Measurements from ENCODE around the gene EDAR.

- TF ChIP-seq, protein P1, sequence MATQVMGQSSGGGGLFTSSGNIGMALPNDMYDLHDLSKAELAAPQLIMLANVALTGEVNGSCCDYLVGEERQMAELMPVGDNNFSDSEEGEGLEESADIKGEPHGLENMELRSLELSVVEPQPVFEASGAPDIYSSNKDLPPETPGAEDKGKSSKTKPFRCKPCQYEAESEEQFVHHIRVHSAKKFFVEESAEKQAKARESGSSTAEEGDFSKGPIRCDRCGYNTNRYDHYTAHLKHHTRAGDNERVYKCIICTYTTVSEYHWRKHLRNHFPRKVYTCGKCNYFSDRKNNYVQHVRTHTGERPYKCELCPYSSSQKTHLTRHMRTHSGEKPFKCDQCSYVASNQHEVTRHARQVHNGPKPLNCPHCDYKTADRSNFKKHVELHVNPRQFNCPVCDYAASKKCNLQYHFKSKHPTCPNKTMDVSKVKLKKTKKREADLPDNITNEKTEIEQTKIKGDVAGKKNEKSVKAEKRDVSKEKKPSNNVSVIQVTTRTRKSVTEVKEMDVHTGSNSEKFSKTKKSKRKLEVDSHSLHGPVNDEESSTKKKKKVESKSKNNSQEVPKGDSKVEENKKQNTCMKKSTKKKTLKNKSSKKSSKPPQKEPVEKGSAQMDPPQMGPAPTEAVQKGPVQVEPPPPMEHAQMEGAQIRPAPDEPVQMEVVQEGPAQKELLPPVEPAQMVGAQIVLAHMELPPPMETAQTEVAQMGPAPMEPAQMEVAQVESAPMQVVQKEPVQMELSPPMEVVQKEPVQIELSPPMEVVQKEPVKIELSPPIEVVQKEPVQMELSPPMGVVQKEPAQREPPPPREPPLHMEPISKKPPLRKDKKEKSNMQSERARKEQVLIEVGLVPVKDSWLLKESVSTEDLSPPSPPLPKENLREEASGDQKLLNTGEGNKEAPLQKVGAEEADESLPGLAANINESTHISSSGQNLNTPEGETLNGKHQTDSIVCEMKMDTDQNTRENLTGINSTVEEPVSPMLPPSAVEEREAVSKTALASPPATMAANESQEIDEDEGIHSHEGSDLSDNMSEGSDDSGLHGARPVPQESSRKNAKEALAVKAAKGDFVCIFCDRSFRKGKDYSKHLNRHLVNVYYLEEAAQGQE (IDR thresholded peaks at IDR 0.05; ENCODE audit: insufficient read depth in 1 of 2, low read depth in 2 of 2, low read length in 2 of 2), result no peak
- TF ChIP-seq POLR2AphosphoS5 (IDR thresholded peaks at IDR 0.05; ENCODE audit: low read depth, low read length) (no peak), SIN3A (IDR thresholded peaks at IDR 0.05; ENCODE audit: borderline replicate concordance, insufficient read depth, low read length) (no peak)
Observed at GRCh38 chr2:108855194-108855593, 133.8 kb downstream of the EDAR start.
